ENCODE data around the gene SDK1.

SDK1 gene

DNA sequence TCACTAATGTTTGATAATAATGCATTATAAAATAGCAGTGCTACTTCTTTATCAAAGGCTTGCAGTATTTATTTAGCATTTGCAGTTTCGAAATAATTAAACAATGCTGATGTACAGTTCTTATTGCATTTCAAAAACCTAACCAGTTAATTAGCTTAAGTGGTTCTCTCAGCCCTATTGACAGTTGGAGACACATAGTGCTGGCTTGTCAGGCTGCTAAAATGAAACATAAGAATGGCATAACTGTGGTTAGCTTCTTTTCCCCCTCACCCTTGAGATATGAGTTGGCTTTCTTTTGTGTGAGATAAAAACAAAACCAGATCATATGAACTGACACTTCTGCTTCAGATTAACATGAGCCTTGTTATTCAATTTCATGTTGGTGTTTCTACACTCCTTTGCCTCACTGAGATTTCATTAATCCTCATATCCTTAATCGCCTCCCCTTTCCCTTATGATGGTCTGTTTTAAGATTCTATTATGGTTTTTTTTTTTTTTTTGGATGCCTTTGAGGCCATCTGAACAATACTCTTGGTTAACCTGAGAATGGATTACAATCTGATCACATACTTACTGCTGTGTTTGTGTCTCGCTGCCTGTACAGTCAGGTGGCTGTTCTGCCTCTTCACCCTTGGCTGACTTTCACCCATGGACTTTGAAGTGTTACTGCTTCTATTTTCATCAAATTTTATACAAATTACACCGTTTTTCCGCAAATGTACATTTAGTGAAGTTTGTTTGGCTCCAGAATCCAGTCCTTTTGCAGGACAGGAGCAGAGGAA, 108.0 kb downstream of the SDK1 start:
- no peak overlapping the region for H3K4me3 ChIP-seq (ENCODE audit: low read depth, low read length)
- TF ChIP-seq, protein P1, sequence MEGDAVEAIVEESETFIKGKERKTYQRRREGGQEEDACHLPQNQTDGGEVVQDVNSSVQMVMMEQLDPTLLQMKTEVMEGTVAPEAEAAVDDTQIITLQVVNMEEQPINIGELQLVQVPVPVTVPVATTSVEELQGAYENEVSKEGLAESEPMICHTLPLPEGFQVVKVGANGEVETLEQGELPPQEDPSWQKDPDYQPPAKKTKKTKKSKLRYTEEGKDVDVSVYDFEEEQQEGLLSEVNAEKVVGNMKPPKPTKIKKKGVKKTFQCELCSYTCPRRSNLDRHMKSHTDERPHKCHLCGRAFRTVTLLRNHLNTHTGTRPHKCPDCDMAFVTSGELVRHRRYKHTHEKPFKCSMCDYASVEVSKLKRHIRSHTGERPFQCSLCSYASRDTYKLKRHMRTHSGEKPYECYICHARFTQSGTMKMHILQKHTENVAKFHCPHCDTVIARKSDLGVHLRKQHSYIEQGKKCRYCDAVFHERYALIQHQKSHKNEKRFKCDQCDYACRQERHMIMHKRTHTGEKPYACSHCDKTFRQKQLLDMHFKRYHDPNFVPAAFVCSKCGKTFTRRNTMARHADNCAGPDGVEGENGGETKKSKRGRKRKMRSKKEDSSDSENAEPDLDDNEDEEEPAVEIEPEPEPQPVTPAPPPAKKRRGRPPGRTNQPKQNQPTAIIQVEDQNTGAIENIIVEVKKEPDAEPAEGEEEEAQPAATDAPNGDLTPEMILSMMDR (IDR thresholded peaks at IDR 0.05; ENCODE audit: low read depth, low read length) = no peak

DNA sequence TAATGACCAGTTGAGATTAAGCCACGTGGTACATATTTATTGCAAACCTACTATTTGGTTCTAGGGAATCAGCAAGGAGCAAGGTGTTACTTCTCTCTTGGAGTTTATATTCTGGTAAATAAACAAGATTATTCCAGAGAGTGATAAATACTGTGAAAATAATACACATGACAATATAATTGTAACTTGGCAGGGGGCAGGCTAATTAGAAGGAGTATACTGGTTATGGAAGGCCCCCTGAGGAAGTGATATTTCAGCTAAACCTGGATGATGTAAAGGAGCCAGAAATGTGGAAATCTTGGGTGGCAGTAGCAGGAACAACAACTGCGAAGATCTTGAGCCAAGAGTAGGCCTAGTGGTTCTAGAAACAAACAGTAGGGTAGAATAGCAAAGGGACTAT, 111.8 kb downstream of the SDK1 start:
- H3K4me3 ChIP-seq (ENCODE audit: low read depth, low read length) = no peak overlapping the region
- TF ChIP-seq, protein P1 (IDR thresholded peaks at IDR 0.05; ENCODE audit: low read depth, low read length) = no peak

DNA sequence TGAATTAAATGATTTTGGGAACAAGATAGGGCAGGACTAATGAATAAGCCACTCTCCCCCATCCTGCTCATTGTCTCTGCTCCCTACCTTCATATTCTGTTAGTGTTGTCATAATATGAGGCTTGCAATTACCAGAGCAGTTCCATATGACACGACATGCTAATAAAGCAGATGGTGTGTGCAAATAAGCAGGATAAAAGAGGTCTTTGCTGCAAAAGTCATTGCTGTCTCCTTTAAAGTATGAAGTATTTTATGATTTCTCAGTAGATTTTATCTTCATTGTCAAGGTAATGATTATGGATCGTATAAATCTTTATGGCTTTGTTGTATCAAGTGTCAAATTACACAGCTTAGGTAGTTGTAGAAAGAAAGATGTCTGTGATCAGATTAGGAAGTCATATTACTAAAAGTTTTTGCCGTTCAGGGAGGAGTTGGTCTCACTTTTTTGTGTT, 114.8 kb downstream of the SDK1 start:
- no peak overlapping the region for H3K4me3 ChIP-seq (ENCODE audit: low read depth, low read length)
- TF ChIP-seq, protein P1 (IDR thresholded peaks at IDR 0.05; ENCODE audit: low read depth, low read length) = no peak

DNA sequence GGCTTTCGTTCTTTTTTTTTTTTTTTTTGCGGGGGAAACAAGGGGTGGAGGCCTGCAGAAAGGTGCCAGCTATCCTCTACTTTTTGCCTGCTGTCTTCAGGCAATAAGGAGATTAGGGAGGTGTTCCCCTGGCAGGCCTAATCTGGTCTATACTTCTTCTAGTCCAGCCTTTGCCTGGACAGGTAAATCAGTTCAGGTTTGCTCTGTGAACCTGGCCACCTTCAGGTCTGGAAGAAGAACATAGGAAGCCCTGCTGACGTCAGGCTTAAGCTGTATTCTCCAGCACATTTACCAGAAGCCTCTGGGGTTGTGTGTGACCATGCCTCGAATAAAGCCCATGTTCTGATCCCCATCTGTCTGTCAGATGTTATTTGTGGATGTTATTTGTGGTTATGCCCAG, 115.4 kb downstream of the SDK1 start:
- H3K4me3 ChIP-seq (ENCODE audit: low read depth, low read length) = no peak overlapping the region

DNA sequence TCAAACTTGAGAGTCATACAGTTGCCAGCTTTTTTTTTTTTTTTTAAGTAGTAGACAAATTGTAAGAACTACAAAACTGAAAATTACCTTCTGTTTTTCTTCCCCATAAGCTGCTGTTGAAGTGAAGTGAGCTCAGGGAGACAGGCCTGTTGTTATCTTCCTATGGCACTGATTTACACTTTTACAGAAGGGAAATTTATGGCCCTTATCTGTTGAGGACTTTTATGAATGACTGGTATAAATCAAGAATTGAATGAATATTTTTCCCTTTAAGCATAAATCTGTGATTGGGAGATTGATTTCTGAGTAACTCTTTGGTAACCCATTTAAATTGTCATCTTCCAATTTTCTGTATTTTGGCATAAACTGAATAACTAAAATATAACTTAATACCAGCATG, 124.0 kb downstream of the SDK1 start:
- H3K4me3 ChIP-seq (ENCODE audit: low read depth, low read length) = no peak overlapping the region
- TF ChIP-seq, protein P1 (IDR thresholded peaks at IDR 0.05; ENCODE audit: low read depth, low read length) = no peak

More for the DNA sequence above, 115.4 kb downstream of the SDK1 start:
- TF ChIP-seq, protein P1 (IDR thresholded peaks at IDR 0.05; ENCODE audit: low read depth, low read length) = no peak

DNA sequence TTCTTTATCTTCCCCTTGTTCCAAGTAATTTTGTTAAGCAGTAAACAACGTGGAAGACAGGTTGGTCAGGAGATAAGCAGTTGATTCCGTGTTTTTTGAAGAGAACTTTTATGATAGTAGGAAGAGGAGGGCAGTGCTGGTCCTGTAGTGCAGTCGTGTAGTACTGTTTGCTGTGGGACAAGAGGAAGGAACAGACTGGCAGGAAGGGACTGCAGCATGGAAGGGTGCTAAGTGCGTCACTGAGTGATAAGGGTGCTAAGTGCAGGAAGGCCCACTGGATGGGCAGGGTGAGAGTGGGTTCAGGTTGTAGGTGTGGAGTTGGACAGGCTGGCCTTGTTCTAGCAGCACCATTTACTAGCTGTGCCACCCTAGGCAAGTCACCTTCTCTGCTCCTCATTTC, 125.0 kb downstream of the SDK1 start:
- TF ChIP-seq, protein P1 (IDR thresholded peaks at IDR 0.05; ENCODE audit: low read depth, low read length) = no peak

DNA sequence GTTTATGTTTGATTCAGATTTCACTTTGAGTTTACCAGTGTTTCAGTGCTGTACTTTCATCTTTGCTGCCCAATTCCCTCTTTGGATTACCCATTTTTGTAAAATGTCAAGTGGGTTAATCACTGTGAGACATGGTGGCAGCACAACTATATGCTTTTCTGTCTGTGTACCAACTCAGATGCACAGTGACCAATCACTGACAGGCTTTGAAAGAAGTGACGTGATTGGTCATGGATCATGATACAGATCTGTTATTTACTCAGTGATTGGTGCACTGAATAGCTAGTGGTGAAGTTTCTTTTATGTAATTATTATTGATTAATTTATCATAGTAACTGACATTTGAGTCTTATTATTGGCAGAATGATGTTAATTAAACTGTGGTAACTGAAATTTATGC, 126.9 kb downstream of the SDK1 start:
- TF ChIP-seq, protein P1 (IDR thresholded peaks at IDR 0.05; ENCODE audit: low read depth, low read length) = no peak

More for the DNA sequence above, 125.0 kb downstream of the SDK1 start:
- no peak overlapping the region for H3K4me3 ChIP-seq (ENCODE audit: low read depth, low read length)

More for the DNA sequence above, 126.9 kb downstream of the SDK1 start:
- H3K4me3 ChIP-seq (ENCODE audit: low read depth, low read length) = no peak overlapping the region

Measured in WI38 (cell line).